ENCODE results near the gene AP2S1. TPM values are rescaled to one million over a fixed set of nuclear protein-coding genes. Genes with fewer than 3 reads are reported as not detected.
"Not testable (repeated sequence)": the region's sequence is repeated elsewhere in the genome, so short reads cannot be mapped to it uniquely, and the experiment has no call there.

The AP2S1 gene
- polyA plus RNA-seq, 10 donors = 40.2 to 80.4 (median 54.6) TPM

DNA sequence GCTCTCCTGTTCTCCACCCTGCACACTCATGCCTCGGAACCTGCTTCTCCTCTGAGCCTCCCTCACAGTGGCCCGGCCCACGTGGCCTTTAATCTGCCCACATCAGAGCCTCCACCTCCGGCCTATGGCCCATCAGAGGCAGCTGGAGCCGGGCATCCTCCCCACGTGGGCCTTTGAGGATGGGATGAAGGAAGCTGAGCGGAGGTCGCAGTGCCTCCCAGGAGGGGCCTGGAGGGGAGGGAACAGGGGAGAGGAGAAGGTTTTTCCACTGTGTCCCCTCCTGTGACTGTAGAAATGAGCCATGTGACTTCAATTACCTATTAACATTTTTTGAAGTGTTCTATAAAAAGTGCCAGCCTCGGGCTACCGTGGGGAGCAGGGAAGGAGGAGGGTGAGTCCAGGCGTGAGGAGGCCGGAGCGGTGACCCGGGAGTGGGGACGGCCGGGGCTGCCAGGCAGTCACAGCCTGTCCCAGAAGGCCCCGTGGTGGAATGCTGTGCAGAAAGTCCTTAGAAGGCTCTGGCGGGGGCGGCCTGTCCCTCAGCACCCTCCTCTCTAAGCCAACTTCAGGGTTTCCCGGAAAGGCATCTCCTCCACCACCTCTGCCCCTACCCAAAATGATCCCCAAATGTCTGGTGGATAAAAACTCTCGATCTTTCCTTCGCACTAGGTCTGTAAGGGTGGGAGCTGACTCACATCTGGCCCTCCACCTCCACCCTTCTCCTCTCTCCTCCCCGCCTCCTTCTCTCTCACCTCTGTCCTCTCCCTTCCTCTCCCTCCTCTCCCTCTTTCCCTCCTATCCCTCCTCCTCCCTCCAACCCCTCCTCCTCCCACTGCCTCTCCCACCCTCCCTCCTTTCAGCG, 37.4 kb downstream of the AP2S1 start:
- no peak for DNase-seq

DNA sequence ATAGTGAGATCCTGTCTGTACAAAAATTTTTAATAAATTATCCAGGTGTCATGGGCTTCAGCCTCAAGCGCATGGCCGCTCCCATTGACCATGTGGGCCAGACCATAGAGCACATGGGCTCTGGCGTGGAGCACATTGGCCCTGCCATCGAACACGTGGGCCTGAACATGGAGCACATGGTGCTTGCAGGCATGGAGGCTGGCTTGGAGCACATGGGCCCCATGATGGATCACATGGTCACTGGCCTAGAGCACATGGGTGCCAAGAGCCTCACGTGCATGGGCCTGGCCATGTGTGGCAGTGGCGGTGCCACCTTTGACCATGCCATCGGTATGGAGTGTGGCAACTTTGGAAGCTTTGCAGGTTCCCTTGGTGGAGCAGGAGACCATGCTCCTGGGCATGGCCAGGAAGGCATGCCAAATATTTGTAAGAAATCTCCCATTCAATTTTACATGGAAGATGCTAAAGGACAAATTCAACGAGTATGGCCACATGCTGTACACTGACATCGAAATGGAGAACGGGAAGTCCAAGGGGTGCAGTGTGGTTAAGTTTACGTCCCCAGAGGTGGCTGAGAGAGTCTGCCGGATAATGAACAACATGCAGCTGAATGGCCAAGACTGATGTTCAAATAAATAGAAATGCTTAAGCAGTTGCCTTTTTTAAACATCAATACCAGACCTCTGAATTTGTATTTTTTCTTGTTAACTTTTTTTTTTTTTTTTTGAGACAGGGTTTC, 40.9 kb downstream of the AP2S1 start:
- no peak for DNase-seq

DNA sequence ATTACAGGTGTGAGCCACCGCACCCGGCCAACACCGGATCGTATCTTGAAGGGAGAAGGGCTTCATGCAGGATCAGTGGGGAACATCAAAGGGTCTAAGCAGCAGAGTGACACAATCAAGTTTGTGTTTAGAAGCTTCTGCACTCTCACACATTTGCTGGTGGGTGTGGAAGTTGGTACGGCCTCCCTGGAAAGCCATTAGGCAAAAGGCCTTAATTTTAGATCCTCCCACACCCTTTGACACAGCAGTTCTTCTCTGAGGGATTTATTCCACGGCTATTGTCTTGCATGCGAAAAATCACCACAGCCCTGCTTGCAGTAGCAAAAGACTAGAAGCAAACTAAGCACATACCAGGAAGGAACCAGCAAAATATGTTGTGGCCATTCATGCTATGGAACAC, 44.0 kb downstream of the AP2S1 start:
- no peak for DNase-seq

DNA sequence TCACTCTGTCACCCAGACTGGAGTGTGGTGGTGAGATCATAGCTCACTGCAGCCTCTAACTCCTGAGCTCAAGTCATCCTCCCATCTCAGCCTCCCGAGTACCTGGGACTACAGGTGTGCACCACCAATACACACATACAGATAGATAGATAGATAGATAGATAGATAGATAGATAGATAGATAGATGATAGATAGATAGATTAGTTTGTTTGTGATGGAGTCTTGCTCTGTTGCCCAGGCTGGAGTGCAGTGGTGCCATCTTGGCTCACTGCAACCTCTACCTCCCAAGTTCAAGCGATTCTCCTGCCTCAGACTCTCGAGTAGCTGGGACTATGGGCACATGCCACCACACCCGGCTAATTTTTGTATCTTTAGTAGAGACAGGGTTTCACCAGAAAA, 46.2 kb downstream of the AP2S1 start:
- DNase-seq = not testable (repeated sequence)

DNA sequence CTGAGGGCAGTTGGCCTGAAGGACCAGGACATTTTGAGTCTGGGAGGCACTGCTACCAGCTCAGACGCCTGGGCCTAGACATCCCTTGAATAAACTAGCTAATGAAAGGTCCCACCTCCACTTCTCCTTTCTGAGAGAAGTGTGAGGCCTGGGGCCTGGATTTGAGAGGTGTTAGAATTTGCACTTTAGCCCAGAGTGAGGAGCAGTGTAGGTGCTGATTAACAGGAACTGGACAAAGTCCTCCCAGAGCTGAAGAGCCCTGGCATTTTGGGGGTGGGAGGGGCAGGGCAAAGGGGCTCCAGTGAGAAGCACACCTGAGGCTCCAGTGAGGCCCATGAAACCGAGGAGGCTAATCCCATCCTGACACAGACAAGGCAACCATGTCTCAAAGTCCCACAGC, 47.1 kb downstream of the AP2S1 start:
- no peak for DNase-seq

DNA sequence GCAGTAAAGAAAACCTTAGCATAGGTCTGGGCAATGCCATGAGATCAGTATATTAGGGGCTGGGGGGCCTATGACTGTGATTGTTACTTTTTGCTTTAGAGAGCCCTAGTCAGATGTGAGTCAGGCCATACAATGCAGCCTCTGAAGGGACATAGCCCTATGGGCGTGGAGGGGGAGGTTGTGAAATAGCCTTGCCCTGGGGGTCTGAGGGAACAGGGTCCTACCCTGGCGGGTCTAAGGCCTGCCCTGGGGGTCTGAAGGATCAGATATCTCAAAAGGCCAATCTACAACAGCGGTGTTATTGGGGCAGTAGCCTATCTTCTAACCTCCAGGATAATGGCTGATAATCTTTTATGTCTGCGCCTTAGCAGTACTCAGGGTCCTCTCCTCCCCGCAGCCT, 48.5 kb downstream of the AP2S1 start:
- DNase-seq = no peak

DNA sequence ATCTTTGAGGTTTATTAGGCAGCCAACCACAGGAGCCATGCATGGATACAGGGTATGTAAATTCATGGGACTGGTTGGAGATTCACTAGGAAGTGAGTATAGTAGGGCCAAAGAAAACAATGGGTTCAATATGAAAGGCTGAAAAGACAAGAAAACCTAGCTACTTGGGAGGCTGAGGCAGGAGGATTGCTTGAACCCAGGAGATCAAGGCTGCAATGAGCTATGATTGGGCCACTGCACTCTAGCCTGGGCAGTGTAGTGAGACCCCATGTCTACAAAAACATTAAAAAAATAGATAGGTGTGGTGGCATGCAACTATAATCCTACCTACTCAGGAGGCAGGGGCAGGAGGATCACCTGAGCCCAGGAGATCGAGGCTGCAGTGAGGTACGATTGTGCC, 51.9 kb downstream of the AP2S1 start:
- DNase-seq = no peak

DNA sequence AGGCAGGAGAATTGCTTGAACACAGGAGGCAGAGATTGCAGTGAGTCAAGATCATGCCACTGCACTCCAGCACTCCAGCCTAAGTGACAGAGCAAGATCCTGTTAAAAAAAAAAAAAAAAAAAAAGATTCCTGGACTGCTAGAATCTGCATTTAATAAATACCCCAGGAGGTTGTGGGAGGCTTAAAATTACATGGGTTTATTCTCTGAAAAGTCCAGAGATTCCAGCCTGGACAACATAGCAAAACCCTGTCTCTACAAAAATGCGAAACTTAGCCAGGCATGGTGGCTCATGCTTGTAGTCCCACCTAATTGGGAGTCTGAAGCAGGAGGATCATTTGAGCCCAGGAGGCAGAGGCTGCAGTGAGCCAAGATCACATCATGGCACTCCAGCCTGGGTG, 52.8 kb downstream of the AP2S1 start:
- no peak for DNase-seq

DNA sequence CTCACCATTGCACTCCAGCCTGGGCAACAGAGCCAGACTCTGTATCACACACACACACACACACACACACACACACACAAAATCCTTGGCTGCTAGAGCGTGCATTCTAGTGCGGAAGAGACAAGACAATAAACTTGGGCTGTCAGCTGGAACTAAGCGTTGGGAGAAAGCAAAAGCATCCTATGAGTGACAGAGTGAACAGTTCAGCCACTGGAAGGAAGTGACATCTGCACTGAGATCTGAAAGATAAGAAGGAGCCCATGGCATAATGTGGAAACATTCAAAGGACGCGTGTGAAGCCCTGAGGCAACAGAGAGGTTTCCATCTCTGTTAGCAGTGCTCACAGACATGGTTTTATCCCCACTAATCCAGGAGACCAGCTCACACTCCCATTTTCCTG, 58.7 kb downstream of the AP2S1 start:
- DNase-seq = no peak

DNA sequence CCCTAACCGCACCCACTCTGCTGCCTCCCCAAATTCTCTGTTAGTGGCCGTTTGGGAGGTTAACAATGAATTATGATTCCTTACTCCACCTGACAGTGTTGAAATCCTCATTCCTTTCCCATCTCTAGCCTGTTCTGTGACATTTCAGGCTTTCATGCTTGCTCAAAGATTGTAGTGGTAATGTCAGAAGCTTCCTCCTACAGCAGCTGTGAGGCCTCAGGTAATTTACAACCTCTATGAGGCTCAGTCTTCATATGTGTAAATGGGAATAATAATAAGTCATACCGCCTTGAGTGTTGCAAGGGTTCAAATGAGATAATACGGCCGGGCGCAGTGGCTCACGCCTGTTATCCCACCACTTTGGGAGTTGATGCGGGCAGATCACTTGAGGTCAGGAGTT, 61.3 kb downstream of the AP2S1 start:
- DNase-seq = no peak

DNA sequence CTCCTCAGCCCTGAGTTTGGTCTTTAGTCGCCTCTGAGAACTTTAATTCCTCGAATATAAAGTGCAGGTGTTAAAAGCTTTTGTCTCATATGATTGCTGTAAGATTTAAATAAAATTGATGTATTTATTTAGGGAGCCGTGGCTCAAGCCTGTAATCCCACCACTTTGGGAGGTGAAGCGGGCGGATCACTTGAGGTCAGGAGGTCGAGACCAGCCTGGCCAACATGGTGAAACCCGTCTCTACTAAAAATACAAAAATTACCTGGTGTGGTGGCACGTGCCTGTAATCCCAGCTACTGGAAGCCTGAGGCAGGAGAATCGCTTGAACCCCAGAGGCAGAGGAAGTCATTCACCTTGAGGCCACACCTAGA, 61.7 kb downstream of the AP2S1 start:
- DNase-seq = no peak

DNA sequence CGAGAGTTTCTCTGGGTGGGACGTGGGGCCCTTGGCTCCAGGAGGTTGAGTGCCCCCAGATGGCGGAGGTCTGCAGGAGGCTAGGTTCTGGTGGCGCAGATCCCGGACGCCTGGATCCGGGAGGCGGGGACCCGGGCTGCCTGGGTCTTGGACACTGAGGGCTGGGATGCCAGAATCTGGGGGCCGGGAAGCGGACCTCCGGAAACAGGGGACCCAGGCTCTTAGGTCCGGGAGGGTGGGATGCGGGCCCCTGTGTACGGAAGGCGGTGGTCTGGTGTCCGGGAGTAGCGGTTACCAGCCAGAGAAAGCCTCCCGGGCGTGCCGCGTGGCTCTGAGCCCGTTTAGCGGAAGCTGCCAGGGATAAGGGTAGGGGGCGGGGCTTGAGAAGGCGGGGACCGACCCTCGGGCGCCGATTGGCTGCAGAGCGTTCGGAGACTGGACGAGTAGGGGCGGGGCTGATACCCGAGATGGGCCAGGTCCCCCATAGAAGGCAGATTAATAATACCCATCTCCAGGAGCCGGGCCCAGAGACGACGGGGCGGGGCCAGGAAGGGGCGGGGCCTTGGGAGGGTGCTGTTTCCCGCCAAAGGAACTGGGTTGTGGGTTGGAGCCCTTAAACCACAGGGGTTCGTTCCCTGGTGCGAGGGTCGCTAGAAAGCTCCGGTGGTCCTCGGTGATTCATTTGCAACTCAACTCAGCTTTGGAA, 62.2 kb downstream of the AP2S1 start, which contains the start of gene SLC1A5:
Gene SLC1A5, minus strand, starts transcription at position 333 of the 706 bp plus-strand sequence. CDS start 629 bp downstream, outside the sequence.
- DNase-seq = peak; percentile 92 to 96 (median 95)

Other genes starting within 250 kb of the AP2S1 start
- gene CALM3, start 249.5 kb downstream of the AP2S1 start, polyA plus RNA-seq (ENCODE audit: insufficient read length in 10 of 10) = 100 to 1,000 TPM; 173 to 292 (median 221) TPM
- gene PTGIR, start 225.8 kb downstream of the AP2S1 start, polyA plus RNA-seq (ENCODE audit: insufficient read length in 10 of 10) = 1 to 10 TPM; 1.8 to 4.8 (median 3.4) TPM
- 1 to 10 TPM in 1 of 10 donors, under 1 TPM in 2, not detected in 7; 0.65 to 1.9 (median 0.80) TPM for gene GNG8, start 214.6 kb downstream of the AP2S1 start, polyA plus RNA-seq (ENCODE audit: insufficient read length in 10 of 10)
- 10 to 100 TPM; 11.1 to 22.7 (median 14.4) TPM for gene DACT3, start 189.7 kb downstream of the AP2S1 start, polyA plus RNA-seq (ENCODE audit: insufficient read length in 10 of 10)
- 10 to 100 TPM; 17.4 to 32.9 (median 20.5) TPM for gene PRKD2, start 133.7 kb downstream of the AP2S1 start, polyA plus RNA-seq (ENCODE audit: insufficient read length in 10 of 10)
- 10 to 100 TPM; 12.5 to 21.1 (median 16.7) TPM for gene FKRP, start 104.8 kb downstream of the AP2S1 start, polyA plus RNA-seq (ENCODE audit: insufficient read length in 10 of 10)
- gene STRN4, start 104.4 kb downstream of the AP2S1 start, polyA plus RNA-seq (ENCODE audit: insufficient read length in 10 of 10) = 10 to 100 TPM; 39.6 to 61.4 (median 45.5) TPM
- 10 to 100 TPM; 17.0 to 33.9 (median 21.3) TPM for gene SLC1A5, start 62.3 kb downstream of the AP2S1 start, polyA plus RNA-seq (ENCODE audit: insufficient read length in 10 of 10)
- 10 to 100 TPM; 32.3 to 44.8 (median 37.1) TPM for gene ARHGAP35, start 10.2 kb upstream of the AP2S1 start, polyA plus RNA-seq (ENCODE audit: insufficient read length in 10 of 10)
- 1 to 10 TPM in 9 of 10 donors, under 1 TPM in 1; 0.74 to 3.9 (median 2.6) TPM for gene NPAS1, start 169.0 kb upstream of the AP2S1 start, polyA plus RNA-seq (ENCODE audit: insufficient read length in 10 of 10)
- gene TMEM160, start 197.8 kb upstream of the AP2S1 start, polyA plus RNA-seq (ENCODE audit: insufficient read length in 10 of 10) = 10 to 100 TPM in 2 of 10 donors, 1 to 10 TPM in 8; 4.4 to 10.1 (median 6.6) TPM

Data from muscle of back (tissue), 11 donors.